HUES48 (cell line): ENCODE measurements around the gene FRYL.
A peak's percentile ranks its signal among the peaks of the same experiment; 100 is the strongest.

Experiments
- H3K27ac ChIP-seq: one replicate; pipeline ENCODE4 v1.7.0; 2013; ENCODE audit warnings: low read depth, low read length, inconsistent platforms
- H3K27me3 ChIP-seq: 2 replicates; pipeline ENCODE4 v1.6.1; 2013; ENCODE audit warnings: mild to moderate bottlenecking, low read length; ENCODE audit not compliant: control insufficient read depth, insufficient read depth
- H3K36me3 ChIP-seq: 2 replicates; pipeline ENCODE4 v1.6.1; 2013; ENCODE audit warnings: low read length; ENCODE audit not compliant: control insufficient read depth, insufficient read depth
- H3K4me1 ChIP-seq: 2 replicates; pipeline ENCODE4 v1.6.1; 2013; ENCODE audit warnings: mild to moderate bottlenecking, low read length; ENCODE audit not compliant: control insufficient read depth, insufficient read depth
- H3K4me3 ChIP-seq: 2 replicates; pipeline ENCODE4 v1.5.1; 2013; ENCODE audit warnings: mild to moderate bottlenecking, low read depth, low read length
- H3K9ac ChIP-seq: 2 replicates; pipeline ENCODE4 v1.6.1; 2013; ENCODE audit warnings: mild to moderate bottlenecking, low read depth, low read length, moderate library complexity
- H3K9me3 ChIP-seq: 2 replicates; pipeline ENCODE4 v1.6.1; 2013; ENCODE audit warnings: low read length; ENCODE audit not compliant: control insufficient read depth, insufficient read depth

The FRYL gene

DNA sequence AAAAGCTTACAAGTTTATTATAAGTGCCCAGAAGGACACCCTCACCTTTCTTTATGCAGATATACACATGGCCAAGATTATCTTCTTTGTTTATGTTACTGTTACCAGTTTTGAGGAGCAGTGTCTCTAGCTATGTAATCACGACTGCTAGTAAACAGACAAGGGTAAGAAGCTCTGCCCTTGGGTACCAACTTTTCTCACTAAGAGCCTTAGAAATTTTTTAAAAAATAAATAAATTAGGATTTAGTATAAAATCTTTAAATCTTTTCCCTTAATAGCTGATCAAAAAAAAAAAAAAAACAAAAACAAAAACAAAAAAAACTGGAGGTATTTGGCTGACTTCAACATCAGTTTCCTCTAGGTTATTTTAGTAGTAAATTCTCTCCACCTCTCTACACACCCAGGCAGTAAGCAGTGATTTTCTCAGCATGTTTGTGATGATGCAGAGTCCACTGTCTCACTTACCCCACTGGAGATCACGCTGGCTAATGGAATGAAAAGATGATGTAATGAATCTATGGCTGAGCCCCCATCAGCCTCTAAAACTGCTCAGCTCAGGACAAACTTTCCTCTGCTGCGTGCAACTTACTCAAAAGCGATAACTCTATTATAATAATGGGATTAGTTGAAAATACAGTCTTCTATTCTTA lies 125.9 kb downstream of the FRYL start:
- peak overlapping the region; percentile 16 for H3K27ac ChIP-seq

GRCh38 chr4:48653217-48654014 lies 126.7 kb downstream of the FRYL start:
- H3K4me3 ChIP-seq: no peak overlapping the region
- no peak overlapping the region for H3K9ac ChIP-seq
- H3K27me3 ChIP-seq: no peaks in the 10 kb centered on the region
- no peaks in the 10 kb centered on the region for H3K36me3 ChIP-seq
- no peaks in the 10 kb centered on the region for H3K9me3 ChIP-seq
- H3K27ac ChIP-seq: peak overlapping the region; percentile 16
- no peaks in the 10 kb centered on the region; the same call in 1 of the 2 replicates for H3K4me1 ChIP-seq

More for the DNA sequence above, 125.9 kb downstream of the FRYL start:
- no peak overlapping the region for H3K9ac ChIP-seq
- H3K36me3 ChIP-seq: no peaks in the 10 kb centered on the region
- H3K4me3 ChIP-seq: no peak overlapping the region
- no peaks in the 10 kb centered on the region; the same call in 1 of the 2 replicates for H3K4me1 ChIP-seq
- no peaks in the 10 kb centered on the region for H3K9me3 ChIP-seq
- H3K27me3 ChIP-seq: no peaks in the 10 kb centered on the region

GRCh38 chr4:48651914-48652313 lies 128.2 kb downstream of the FRYL start:
- no peak overlapping the region for H3K9ac ChIP-seq
- H3K4me1 ChIP-seq: no peaks in the 10 kb centered on the region; the same call in 1 of the 2 replicates
- H3K36me3 ChIP-seq: no peaks in the 10 kb centered on the region
- no peaks in the 10 kb centered on the region for H3K27me3 ChIP-seq
- no peaks in the 10 kb centered on the region for H3K9me3 ChIP-seq
- H3K4me3 ChIP-seq: no peak overlapping the region
- H3K27ac ChIP-seq: no peak overlapping the region

GRCh38 chr4:48649505-48649904 lies 130.6 kb downstream of the FRYL start:
- Histone ChIP-seq H3K27ac (no peak overlapping the region), H3K4me1 (no peaks in the 10 kb centered on the region; the same call in 1 of the 2 replicates)

DNA sequence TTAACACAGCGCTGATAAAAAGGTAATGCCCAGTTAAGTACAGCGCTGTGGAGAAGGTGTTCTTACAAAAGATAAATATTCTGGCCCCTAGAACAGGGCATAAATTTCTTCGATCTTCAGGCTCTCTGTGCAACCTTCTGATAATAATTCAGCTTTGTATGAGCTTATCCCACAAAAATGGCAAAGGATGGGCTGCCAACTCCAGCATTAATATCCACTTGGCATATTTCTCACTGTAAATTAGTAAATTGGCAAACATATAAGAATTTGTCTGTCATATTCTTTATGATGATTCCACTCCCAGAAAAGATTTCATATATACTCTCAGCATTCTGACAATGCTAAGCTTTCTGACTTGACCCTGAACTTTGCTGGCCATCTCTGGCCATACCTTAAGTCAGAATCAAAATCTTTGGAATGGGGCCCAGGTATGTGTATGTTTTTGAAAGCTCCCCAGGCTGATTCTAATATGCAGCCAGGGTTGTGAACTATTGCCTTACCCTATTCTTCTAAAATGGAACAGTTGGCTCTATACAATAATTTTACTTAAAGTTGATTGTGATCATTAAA lies 134.8 kb downstream of the FRYL start:
- H3K36me3 ChIP-seq: no peaks in the 10 kb centered on the region
- H3K9me3 ChIP-seq: no peaks in the 10 kb centered on the region
- peaks cover 18% of the 10 kb centered on the region for H3K4me1 ChIP-seq
- no peak overlapping the region for H3K9ac ChIP-seq
- no peaks in the 10 kb centered on the region for H3K27me3 ChIP-seq
- H3K4me3 ChIP-seq: no peak overlapping the region
- H3K27ac ChIP-seq: no peak overlapping the region

More at GRCh38 chr4:48649505-48649904, 130.6 kb downstream of the FRYL start:
- no peaks in the 10 kb centered on the region for H3K36me3 ChIP-seq
- H3K4me3 ChIP-seq: no peak overlapping the region
- no peaks in the 10 kb centered on the region for H3K9me3 ChIP-seq
- no peak overlapping the region for H3K9ac ChIP-seq
- H3K27me3 ChIP-seq: no peaks in the 10 kb centered on the region

GRCh38 chr4:48642421-48643374 lies 137.4 kb downstream of the FRYL start:
- Histone ChIP-seq H3K9ac (no peak overlapping the region), H3K27ac (no peak overlapping the region), H3K9me3 (no peaks in the 10 kb centered on the region), H3K4me3 (no peak overlapping the region), H3K27me3 (no peaks in the 10 kb centered on the region), H3K4me1 (peaks cover 18% of the 10 kb centered on the region), H3K36me3 (no peaks in the 10 kb centered on the region)

DNA sequence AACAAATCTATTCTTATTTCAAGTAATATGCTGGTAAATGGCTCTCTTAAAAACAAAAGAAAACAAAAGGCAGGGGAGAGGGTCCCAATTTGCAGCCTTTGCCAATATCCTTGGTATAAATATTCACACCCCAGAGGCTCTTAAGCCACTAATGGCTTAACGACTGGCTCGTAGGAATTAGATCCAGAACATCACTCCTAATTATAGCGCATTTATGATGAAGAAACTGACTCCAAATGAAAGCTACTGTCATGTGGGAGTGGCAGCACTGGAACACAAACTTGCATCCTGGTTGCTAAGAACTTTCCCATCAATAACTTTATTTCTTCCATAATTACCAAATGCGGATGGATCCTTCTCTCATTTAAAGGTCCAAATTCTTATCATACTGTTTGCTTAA lies 138.7 kb downstream of the FRYL start:
- Histone ChIP-seq H3K4me1 (peaks cover 18% of the 10 kb centered on the region), H3K27ac (no peak overlapping the region), H3K4me3 (no peak overlapping the region), H3K27me3 (no peaks in the 10 kb centered on the region), H3K36me3 (no peaks in the 10 kb centered on the region), H3K9ac (no peak overlapping the region), H3K9me3 (no peaks in the 10 kb centered on the region)

DNA sequence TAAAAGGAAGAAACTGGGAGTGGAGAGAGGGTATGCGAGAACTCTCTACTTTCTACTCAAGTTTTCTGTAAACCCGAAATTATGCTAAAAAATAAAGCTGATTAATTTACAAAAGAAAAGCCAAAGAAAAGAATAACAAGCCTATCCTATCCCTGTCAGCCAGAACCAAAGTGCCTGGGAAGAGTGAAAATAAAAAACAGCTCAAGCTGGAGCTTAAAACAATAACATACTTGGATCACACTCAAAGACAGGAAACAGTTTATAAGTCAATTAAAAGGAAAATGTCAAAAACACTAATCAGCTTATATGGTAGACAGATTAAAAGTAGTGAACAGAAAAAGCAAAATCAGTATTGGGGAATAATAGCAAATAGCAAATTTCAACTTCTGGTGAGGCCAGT lies 139.4 kb downstream of the FRYL start:
- Histone ChIP-seq H3K27ac (no peak overlapping the region), H3K4me1 (peaks cover 19% of the 10 kb centered on the region), H3K27me3 (no peaks in the 10 kb centered on the region), H3K9me3 (no peaks in the 10 kb centered on the region), H3K9ac (no peak overlapping the region), H3K4me3 (no peak overlapping the region), H3K36me3 (no peaks in the 10 kb centered on the region)

- H3K4me1 ChIP-seq: peaks cover 23% of the 10 kb centered on the region
- no peak overlapping the region for H3K4me3 ChIP-seq
- H3K9me3 ChIP-seq: no peaks in the 10 kb centered on the region
- no peaks in the 10 kb centered on the region for H3K27me3 ChIP-seq
- no peaks in the 10 kb centered on the region for H3K36me3 ChIP-seq
- H3K27ac ChIP-seq: no peak overlapping the region
- H3K9ac ChIP-seq: no peak overlapping the region
These were observed 139.9 kb downstream of the FRYL start for GRCh38 chr4:48640225-48640624.

GRCh38 chr4:48639807-48640206 lies 140.3 kb downstream of the FRYL start:
- no peak overlapping the region for H3K9ac ChIP-seq
- no peaks in the 10 kb centered on the region for H3K27me3 ChIP-seq
- H3K9me3 ChIP-seq: no peaks in the 10 kb centered on the region
- no peak overlapping the region for H3K4me3 ChIP-seq
- H3K36me3 ChIP-seq: no peaks in the 10 kb centered on the region
- H3K4me1 ChIP-seq: peaks cover 24% of the 10 kb centered on the region
- H3K27ac ChIP-seq: no peak overlapping the region
